ENCODE measurements around the gene SLC27A5.

The SLC27A5 gene

GRCh38 chr19:58511353-58512208 is at the start of gene SLC27A5:
TSS of gene SLC27A5 (minus strand) at chr19:58511992. CDS start at chr19:58511955, 37 bp downstream.
- in situ Hi-C loops (cut with MboI; ENCODE audit: low sequenced_read_pairs) = no loop called here

GRCh38 chr19:58560921-58561320 is 49.1 kb upstream of the SLC27A5 start:
- in situ Hi-C loops (cut with MboI; ENCODE audit: low sequenced_read_pairs) = no loop called here

DNA sequence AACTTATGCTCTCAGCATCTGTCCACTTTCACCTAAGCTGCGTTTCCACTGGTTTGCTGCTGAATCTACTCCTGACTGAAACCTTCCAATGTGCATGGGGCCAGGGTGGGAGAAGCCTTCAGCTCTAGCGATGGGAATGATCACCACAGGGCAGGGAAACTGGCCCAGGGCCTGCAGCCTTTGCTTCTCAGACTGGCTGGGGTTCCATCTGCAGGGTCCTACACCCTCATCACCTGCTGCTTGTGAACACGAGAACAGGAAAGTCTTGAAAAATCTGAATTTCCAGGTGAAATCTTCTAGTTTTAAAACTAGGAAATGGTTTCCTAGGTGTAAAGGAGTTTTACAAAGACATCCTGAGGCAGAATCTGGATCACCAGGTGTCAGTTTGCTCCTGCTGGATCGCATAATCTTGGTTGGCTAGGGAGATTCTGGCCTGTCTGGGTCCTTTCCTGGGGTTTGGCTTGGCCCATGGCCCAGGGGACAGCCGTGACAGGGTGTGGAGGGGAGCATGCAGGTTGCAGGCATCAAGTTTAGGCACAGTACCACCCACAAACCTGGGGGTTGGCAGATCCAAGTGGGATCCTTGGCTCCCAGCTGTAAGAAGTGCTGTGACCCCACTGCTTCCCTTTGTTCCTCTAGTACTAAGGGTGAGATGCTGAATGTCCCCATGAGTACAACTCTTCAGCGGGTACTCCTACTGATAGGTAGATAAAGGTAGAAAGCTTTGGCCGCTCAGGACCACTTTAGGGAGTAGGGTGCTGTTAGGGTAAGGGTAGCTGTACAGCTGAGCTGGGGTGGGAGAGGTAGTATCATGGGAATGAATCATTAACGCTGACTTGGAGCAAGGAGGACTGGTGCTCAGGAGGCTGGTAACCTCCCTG is 48.5 kb upstream of the SLC27A5 start:
- in situ Hi-C loops (cut with MboI; ENCODE audit: low sequenced_read_pairs) = no loop called here

DNA sequence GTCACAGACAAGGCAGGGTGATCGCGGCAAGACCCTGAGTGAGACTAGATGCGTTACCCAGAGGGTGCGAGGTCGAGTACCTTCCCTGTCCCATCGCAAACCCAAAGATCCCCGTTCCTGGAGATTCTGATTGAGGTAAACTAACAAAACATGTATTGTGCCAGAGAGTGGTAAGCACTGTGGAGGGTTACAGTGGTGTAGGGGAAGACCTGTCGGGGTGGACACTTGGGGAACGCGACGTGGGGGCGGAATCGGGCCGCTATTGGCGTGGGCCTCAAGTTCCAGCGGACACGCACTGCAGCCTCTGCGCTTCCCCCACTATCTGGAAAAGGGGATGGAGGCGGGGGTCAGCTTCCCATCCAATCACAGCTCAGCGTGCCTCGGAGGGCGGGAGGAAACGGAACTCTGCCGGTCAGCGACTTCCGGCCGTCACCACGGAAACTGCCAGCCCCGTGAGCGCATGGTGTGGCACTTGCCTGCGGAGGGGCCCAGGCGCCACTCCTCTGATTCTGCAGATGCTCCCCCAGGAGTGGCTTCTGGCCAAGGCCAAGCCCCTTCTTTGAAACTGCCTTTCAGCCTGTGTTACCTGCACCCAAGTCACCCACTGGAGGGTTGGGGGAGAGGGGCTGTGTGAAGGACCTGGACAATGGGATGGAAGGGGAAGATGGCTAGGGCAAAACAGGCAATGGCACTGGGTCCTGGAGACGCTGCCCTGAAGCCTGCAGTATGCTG is 47.6 kb upstream of the SLC27A5 start:
- in situ Hi-C loops (cut with MboI; ENCODE audit: low sequenced_read_pairs) = no loop called here

GRCh38 chr19:58558623-58559274 is 47.0 kb upstream of the SLC27A5 start:
- in situ Hi-C loops (cut with MboI; ENCODE audit: low sequenced_read_pairs) = no loop called here

DNA sequence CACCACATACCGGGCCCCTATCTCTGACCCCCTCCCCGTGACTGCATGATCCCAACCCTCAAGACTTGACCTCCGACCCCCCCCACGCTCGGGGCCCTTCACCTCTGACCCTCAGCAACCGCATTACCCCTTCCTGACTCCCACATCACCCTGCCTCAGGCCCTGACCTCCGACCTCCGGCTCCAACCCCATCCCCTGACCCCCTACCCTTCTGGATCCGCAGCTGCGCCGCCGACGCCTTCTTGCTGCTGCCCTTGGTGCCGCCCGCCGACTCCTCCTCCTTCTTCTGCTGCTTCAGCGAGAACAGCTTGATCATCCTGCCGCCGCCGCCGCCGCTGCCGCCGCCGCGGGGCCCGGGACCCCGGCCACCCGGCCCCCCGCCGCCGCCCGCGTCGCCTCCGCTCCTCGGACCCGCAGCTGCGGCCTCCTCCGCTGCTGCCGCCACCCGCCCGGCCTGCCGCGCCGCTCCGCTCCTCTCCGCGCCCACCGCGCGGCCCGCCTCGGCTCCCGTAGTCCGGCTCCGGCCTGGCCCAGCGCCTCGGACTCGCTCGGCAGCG is 46.4 kb upstream of the SLC27A5 start, which contains the start of gene UBE2M:
TSS of gene UBE2M (minus strand) at position 546 of the 557 bp plus-strand sequence. CDS start at position 316, 230 bp downstream.
- in situ Hi-C loops (cut with MboI; ENCODE audit: low sequenced_read_pairs) = no loop called here

GRCh38 chr19:58557221-58558065 is 45.7 kb upstream of the SLC27A5 start:
- in situ Hi-C loops (cut with MboI; ENCODE audit: low sequenced_read_pairs) = no loop called here

DNA sequence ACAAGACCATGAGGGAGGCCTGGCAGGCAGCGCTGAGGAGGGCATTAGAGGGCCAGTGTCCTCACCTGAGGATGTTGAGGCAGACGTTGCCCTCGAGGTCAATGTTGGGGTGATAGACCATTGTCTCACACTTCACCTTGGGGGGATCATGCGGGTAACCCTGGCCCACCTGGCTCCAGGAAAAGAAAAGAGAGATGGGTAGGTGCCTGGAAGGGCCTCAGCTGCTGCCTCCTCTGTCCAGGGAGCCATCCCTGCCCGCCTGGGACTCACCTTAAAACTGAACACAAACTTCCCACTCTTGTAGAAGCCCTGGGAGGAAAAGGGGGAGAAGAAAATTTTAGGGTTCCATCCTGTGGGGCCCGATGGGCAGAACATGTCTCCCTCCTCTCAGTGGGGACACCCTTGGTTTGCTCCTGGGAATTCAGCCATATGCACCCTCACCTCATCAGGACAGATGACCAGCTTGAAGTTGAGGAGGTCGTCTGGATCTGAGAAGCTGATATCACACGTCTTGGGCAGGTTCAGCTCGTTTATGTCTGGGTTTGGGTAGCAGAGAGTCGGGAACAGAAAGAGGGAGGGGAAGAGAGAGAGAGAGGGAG is 44.9 kb upstream of the SLC27A5 start:
- in situ Hi-C loops (cut with MboI; ENCODE audit: low sequenced_read_pairs) = no loop called here

GRCh38 chr19:58555920-58556621 is 44.3 kb upstream of the SLC27A5 start:
- in situ Hi-C loops (cut with MboI; ENCODE audit: low sequenced_read_pairs) = no loop called here

DNA sequence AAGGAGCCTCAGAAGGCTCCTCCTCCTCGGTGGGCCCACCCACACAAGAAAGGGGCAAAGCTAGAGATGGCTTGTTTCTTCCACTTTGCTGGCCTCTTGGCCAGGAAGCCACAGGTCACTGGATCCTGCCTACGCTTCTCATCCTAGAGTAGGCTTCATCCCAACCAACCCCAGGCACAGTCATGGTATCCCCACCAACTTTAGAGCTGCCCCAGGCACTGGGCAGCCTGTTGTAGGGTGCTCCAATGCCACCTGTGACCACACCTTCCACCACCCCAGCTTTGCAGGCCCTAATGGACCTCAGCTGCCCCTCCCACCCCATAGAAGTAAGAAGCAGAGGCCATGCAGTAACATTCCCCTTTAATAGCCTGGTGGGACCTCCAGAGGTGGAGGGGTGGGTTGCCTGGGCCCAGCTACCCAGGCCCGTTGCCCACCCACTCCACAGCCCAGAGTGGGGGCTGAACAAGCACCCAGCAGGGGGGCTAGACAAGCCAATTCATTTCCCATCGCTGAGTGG is 43.6 kb upstream of the SLC27A5 start:
- in situ Hi-C loops (cut with MboI; ENCODE audit: low sequenced_read_pairs) = no loop called here

GRCh38 chr19:58554494-58555368 is 42.9 kb upstream of the SLC27A5 start, which contains the start of gene CHMP2A:
TSS of gene CHMP2A (minus strand) at chr19:58555105. CDS start at chr19:58554212, 893 bp downstream.
- in situ Hi-C loops (cut with MboI; ENCODE audit: low sequenced_read_pairs) = no loop called here

GRCh38 chr19:58553799-58554493 is 42.2 kb upstream of the SLC27A5 start:
- in situ Hi-C loops (cut with MboI; ENCODE audit: low sequenced_read_pairs) = no loop called here

DNA sequence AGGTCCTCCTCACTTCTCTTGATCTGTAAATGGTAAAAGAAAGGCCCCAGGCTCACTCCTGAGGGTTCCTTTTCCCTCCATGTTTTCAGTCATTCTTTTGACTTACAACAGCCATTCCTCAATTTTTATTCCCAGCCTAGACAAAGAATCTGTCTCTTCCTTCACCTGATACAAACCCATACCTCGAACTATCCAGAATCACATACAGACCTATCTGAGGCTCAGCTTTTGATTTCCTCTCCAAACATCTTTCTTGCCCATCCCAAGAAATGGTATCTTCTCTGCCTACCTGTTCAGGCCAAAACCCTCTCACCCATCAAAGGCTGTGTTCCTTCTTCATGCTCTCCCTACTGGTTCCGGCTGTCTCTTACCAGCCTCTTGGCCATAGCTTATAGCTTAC is 40.9 kb upstream of the SLC27A5 start:
- in situ Hi-C loops (cut with MboI; ENCODE audit: low sequenced_read_pairs) = no loop called here

DNA sequence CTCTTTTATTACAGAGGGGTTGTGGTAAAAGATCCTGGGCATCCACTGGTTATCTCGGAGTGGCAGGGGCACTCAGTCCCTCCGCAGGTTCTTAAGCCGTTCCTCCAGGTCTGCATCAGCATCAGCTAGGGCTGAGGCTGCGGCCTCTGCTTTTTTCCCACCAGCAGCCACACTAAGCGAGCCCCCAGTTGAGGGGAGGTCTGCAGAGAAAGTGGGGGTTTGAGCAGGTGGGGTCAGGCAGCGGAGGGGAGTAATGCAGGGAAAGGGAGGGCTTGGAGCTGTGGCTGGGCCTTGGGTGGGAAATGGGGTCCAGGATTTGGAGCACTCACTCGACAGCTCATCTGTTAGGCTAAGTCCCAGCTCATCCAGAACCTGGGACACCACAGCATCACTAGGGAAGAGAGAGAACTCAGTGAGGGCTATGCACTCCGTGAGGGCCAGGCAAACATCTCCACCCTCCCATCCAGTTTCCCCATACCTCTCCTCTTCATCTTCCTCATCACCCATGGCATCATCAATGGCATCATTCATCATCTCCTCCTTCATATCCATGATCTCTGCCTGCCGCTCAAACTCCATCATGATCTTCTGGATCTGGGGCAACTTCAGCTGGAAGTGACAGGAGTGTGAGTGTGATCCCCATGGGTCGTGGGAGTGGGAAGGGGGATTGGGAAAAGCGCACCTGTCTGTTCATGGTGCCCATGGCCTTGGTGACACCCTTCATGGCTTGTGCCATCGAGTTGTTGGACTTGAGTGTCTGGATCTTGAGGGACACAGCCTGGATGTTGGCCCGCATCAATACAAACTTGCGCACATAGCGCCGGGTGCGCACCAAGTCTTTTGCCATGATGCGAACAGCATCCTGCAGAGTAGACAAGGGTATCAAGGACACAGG is 40.0 kb upstream of the SLC27A5 start:
- in situ Hi-C loops (cut with MboI; ENCODE audit: low sequenced_read_pairs) = no loop called here

- in situ Hi-C loops (cut with MboI; ENCODE audit: low sequenced_read_pairs) = no loop called here
These were observed 39.3 kb upstream of the SLC27A5 start for GRCh38 chr19:58551123-58551497.
